GM12892 (cell line): Measurements from ENCODE around the gene REC114.
"Not testable (repeated sequence)": the region's sequence is repeated elsewhere in the genome, so short reads cannot be mapped to it uniquely, and the experiment has no call there.

Experiments used
- DNase-seq: peaks from one replicate; pipeline ENCODE4 v3.0.0; 2011; ENCODE audit not compliant: insufficient read length
- FAIRE-seq: peaks from 2 replicates; lab custom pipeline; 2011; peaks lifted over from hg19 to GRCh38; lab: Jason Lieb, UNC
- POLR2A ChIP-seq: IDR thresholded peaks from 2 replicates; pipeline ENCODE4 v1.6.1; 2011; ENCODE audit warnings: low read depth, low read length, control low read depth
- POLR2AphosphoS5 ChIP-seq: IDR thresholded peaks from 2 replicates; pipeline ENCODE4 v1.6.1; 2011; ENCODE audit warnings: low read depth, low read length, control low read depth
- TAF1 ChIP-seq: IDR thresholded peaks from 2 replicates; pipeline ENCODE4 v1.6.1; 2011; ENCODE audit warnings: low read depth, mild to moderate bottlenecking, control low read depth, low read length, borderline replicate concordance

The REC114 gene

GRCh38 chr15:73571346-73571745 lies 128.4 kb downstream of the REC114 start:
- TF ChIP-seq POLR2AphosphoS5 (no peak), TAF1 (no peak), POLR2A (no peak)
- FAIRE-seq: no peak

GRCh38 chr15:73572296-73572695 lies 129.3 kb downstream of the REC114 start:
- DNase-seq: no peak
- FAIRE-seq: no peak
- TF ChIP-seq POLR2AphosphoS5 (no peak), POLR2A (no peak), TAF1 (no peak)

More at GRCh38 chr15:73571346-73571745, 128.4 kb downstream of the REC114 start:
- no peak for DNase-seq

GRCh38 chr15:73573037-73573436 lies 130.1 kb downstream of the REC114 start:
- no peak for TF ChIP-seq POLR2A
- TF ChIP-seq TAF1: no peak
- TF ChIP-seq POLR2AphosphoS5: no peak
- FAIRE-seq (no peak), DNase-seq (no peak)

- FAIRE-seq (no peak), DNase-seq (no peak)
- TF ChIP-seq POLR2AphosphoS5: no peak
- no peak for TF ChIP-seq TAF1
- no peak for TF ChIP-seq POLR2A
Observed at GRCh38 chr15:73573572-73573971, 130.6 kb downstream of the REC114 start.

- TF ChIP-seq TAF1: no peak
- no peak for TF ChIP-seq POLR2A
- TF ChIP-seq POLR2AphosphoS5: no peak
- FAIRE-seq (no peak), DNase-seq (no peak)
Observed at GRCh38 chr15:73575636-73576247, 132.8 kb downstream of the REC114 start.

GRCh38 chr15:73577593-73577992 lies 134.6 kb downstream of the REC114 start:
- FAIRE-seq, DNase-seq: not testable (repeated sequence)

- DNase-seq: no peak
Observed at GRCh38 chr15:73578026-73578425, 135.1 kb downstream of the REC114 start.

GRCh38 chr15:73582851-73583379 lies 140.0 kb downstream of the REC114 start:
- no peak for FAIRE-seq
- DNase-seq: no peak
- TF ChIP-seq TAF1 (no peak), POLR2AphosphoS5 (no peak), POLR2A (no peak)

More at GRCh38 chr15:73578026-73578425, 135.1 kb downstream of the REC114 start:
- no peak for FAIRE-seq
- TF ChIP-seq POLR2AphosphoS5 (no peak), TAF1 (no peak), POLR2A (no peak)

GRCh38 chr15:73583544-73583943 lies 140.6 kb downstream of the REC114 start:
- FAIRE-seq (no peak), DNase-seq (no peak)
- TF ChIP-seq POLR2AphosphoS5 (no peak), POLR2A (no peak), TAF1 (no peak)

GRCh38 chr15:73584699-73585420 lies 141.9 kb downstream of the REC114 start:
- FAIRE-seq (no peak), DNase-seq (no peak)
- TF ChIP-seq POLR2AphosphoS5 (no peak), TAF1 (no peak), POLR2A (no peak)

- DNase-seq (no peak), FAIRE-seq (no peak)
- TF ChIP-seq TAF1: no peak
- TF ChIP-seq POLR2AphosphoS5: no peak
- no peak for TF ChIP-seq POLR2A
Observed at GRCh38 chr15:73585871-73586654, 143.1 kb downstream of the REC114 start.

- TF ChIP-seq POLR2A: no peak
- TF ChIP-seq TAF1: no peak
- no peak for TF ChIP-seq POLR2AphosphoS5
- FAIRE-seq: no peak
- no peak for DNase-seq
Observed at GRCh38 chr15:73589766-73590165, 146.8 kb downstream of the REC114 start.
